H9 (cell line): ENCODE data around the gene GNA12. TPM values are rescaled to one million over a fixed set of nuclear protein-coding genes. Genes with fewer than 3 reads are reported as not detected.
A peak's percentile ranks its signal among the peaks of the same experiment; 100 is the strongest.

ENCODE experiments used
- DNase-seq: peaks from one replicate; pipeline ENCODE4 v3.0.0-alpha.2; 2017
- H2AFZ ChIP-seq: one replicate; pipeline ENCODE4 v1.6.1; 2013; ENCODE audit warnings: mild to moderate bottlenecking, low read length, control low read depth, moderate library complexity
- H2AK5ac ChIP-seq: 2 replicates; pipeline ENCODE4 v1.6.1; 2013; ENCODE audit warnings: low read length, control low read depth, mixed read lengths; ENCODE audit not compliant: insufficient read length
- H2BK120ac ChIP-seq: one replicate; pipeline ENCODE4 v1.6.1; 2013; ENCODE audit warnings: low read depth, mild to moderate bottlenecking, low read length, control low read depth, inconsistent platforms; ENCODE audit not compliant: poor library complexity, severe bottlenecking
- H2BK12ac ChIP-seq: 2 replicates; pipeline ENCODE4 v1.6.1; 2013; ENCODE audit warnings: low read length, control low read depth, mixed read lengths, low read depth; ENCODE audit not compliant: insufficient read length
- H2BK15ac ChIP-seq: 2 replicates; pipeline ENCODE4 v1.6.1; 2013; ENCODE audit warnings: low read depth, low read length, control low read depth
- H2BK20ac ChIP-seq: one replicate; pipeline ENCODE4 v1.6.1; 2013; ENCODE audit warnings: low read depth, mild to moderate bottlenecking, low read length, control low read depth, inconsistent platforms; ENCODE audit not compliant: poor library complexity, severe bottlenecking
- H2BK5ac ChIP-seq: 2 replicates; pipeline ENCODE4 v1.6.1; 2013; ENCODE audit warnings: low read length, control low read depth, mixed read lengths; ENCODE audit not compliant: insufficient read length
- H3K14ac ChIP-seq: 2 replicates; pipeline ENCODE4 v1.6.1; 2013; ENCODE audit warnings: low read length, control low read depth; ENCODE audit not compliant: insufficient read depth
- H3K18ac ChIP-seq: 2 replicates; pipeline ENCODE4 v1.6.1; 2013; ENCODE audit warnings: low read depth, mild to moderate bottlenecking, mixed read lengths, low read length, control low read depth; ENCODE audit not compliant: insufficient read length
- H3K23ac ChIP-seq: 2 replicates; pipeline ENCODE4 v1.6.1; 2013; ENCODE audit warnings: low read length, control low read depth, mixed read lengths, low read depth; ENCODE audit not compliant: insufficient read length
- H3K23me2 ChIP-seq: 2 replicates; pipeline ENCODE4 v1.6.1; 2013; ENCODE audit warnings: low read depth, mild to moderate bottlenecking, mixed read lengths, low read length, control low read depth; ENCODE audit not compliant: insufficient read length, poor library complexity, severe bottlenecking
- H3K27ac ChIP-seq: 2 replicates; pipeline ENCODE4 v1.5.1; 2013; ENCODE audit warnings: low read length, control low read depth, mixed read lengths, low read depth; ENCODE audit not compliant: insufficient read length
- H3K27me3 ChIP-seq: 2 replicates; pipeline ENCODE4 v1.6.1; 2013; ENCODE audit warnings: low read length, control low read depth, inconsistent platforms; ENCODE audit not compliant: insufficient read depth
- H3K4ac ChIP-seq: 2 replicates; pipeline ENCODE4 v1.6.1; 2013; ENCODE audit warnings: low read depth, mild to moderate bottlenecking, control low read depth, inconsistent platforms, low read length, moderate library complexity
- H3K4me1 ChIP-seq: 2 replicates; pipeline ENCODE4 v1.6.1; 2013; ENCODE audit warnings: low read length, control low read depth, inconsistent platforms; ENCODE audit not compliant: insufficient read depth
- H3K4me2 ChIP-seq: 2 replicates; pipeline ENCODE4 v1.6.1; 2013; ENCODE audit warnings: low read length, control low read depth, mixed read lengths; ENCODE audit not compliant: insufficient read length, insufficient read depth
- H3K56ac ChIP-seq: 2 replicates; pipeline ENCODE4 v1.6.1; 2013; ENCODE audit warnings: low read depth, mild to moderate bottlenecking, mixed read lengths, low read length, control low read depth; ENCODE audit not compliant: insufficient read length
- H3K79me1 ChIP-seq: 2 replicates; pipeline ENCODE4 v1.6.1; 2013; ENCODE audit warnings: low read depth, mild to moderate bottlenecking, moderate library complexity, low read length, control low read depth, inconsistent platforms; ENCODE audit not compliant: insufficient read depth, poor library complexity, severe bottlenecking
- H3K79me2 ChIP-seq: 2 replicates; pipeline ENCODE4 v1.6.1; 2013; ENCODE audit warnings: low read length, control low read depth, inconsistent platforms; ENCODE audit not compliant: insufficient read depth
- H3K9ac ChIP-seq: 2 replicates; pipeline ENCODE4 v1.6.1; 2013; ENCODE audit warnings: low read length, control low read depth, mixed read lengths; ENCODE audit not compliant: insufficient read length; ENCODE audit errors: extremely low read depth
- H3K9me3 ChIP-seq: one replicate; pipeline ENCODE4 v1.6.1; 2013; ENCODE audit warnings: low read depth, low read length, inconsistent platforms; ENCODE audit not compliant: control insufficient read depth
- H3T11ph ChIP-seq: one replicate; pipeline ENCODE4 v1.6.1; 2013; ENCODE audit warnings: mild to moderate bottlenecking, low read length, control low read depth, inconsistent platforms
- H4K20me1 ChIP-seq: one replicate; pipeline ENCODE4 v1.6.1; 2013; ENCODE audit not compliant: control insufficient read depth, insufficient read length, insufficient read depth
- H4K5ac ChIP-seq: 2 replicates; pipeline ENCODE4 v1.6.1; 2013; ENCODE audit warnings: low read depth, mild to moderate bottlenecking, mixed read lengths, low read length, control low read depth; ENCODE audit not compliant: insufficient read length
- H4K8ac ChIP-seq: replicated peaks from 2 replicates; pipeline ENCODE4 v1.6.1; 2013; ENCODE audit warnings: low read length, control low read depth, mixed read lengths, low read depth; ENCODE audit not compliant: insufficient read length
- H4K91ac ChIP-seq: 2 replicates; pipeline ENCODE4 v1.6.1; 2013; ENCODE audit warnings: low read depth, mild to moderate bottlenecking, moderate library complexity, mixed read lengths, low read length, control low read depth; ENCODE audit not compliant: insufficient read length
- H3K27ac Mint-ChIP-seq, 3 experiments: 2 replicates in 2 of 3; 3 replicates in 1 of 3; pipeline ENCODE4 v1.8.0; 2020 to 2021; ENCODE audit warnings: mixed read lengths in 3 of 3, mild to moderate bottlenecking in 1 of 3, moderate library complexity in 1 of 3
- H3K27me3 Mint-ChIP-seq: 2 replicates; pipeline ENCODE4 v1.8.0; 2021; ENCODE audit warnings: low read depth, mild to moderate bottlenecking, moderate library complexity, mixed read lengths
- H3K36me3 Mint-ChIP-seq, 3 experiments: 2 replicates in 2 of 3; 3 replicates in 1 of 3; pipeline ENCODE4 v1.8.0; 2020 to 2021; ENCODE audit warnings: low read depth in 3 of 3, mixed read lengths in 3 of 3; ENCODE audit not compliant: insufficient read depth in 1 of 3
- H3K4me1 Mint-ChIP-seq, 2 experiments: 2 replicates each; pipeline ENCODE4 v1.8.0; 2020; ENCODE audit warnings: mixed read lengths in 2 of 2
- H3K4me3 Mint-ChIP-seq, 2 experiments: 2 replicates in 1 of 2; 3 replicates in 1 of 2; pipeline ENCODE4 v1.8.0; 2020 to 2021; ENCODE audit warnings: mild to moderate bottlenecking in 2 of 2, mixed read lengths in 2 of 2, moderate library complexity in 1 of 2
- H3K9me3 Mint-ChIP-seq, 2 experiments: 2 replicates in 1 of 2; 3 replicates in 1 of 2; pipeline ENCODE4 v1.8.0; 2020; ENCODE audit warnings: mild to moderate bottlenecking in 2 of 2, mixed read lengths in 2 of 2, moderate library complexity in 1 of 2
- WGBS: extraction: QIAGEN DNeasy Blood & Tissue Kit; methylation state at CpG from one replicate; pipeline ENCODE4 v1.1.7; 2013; ENCODE audit warnings: missing lambda C conversion rate, low lambda C conversion rate, mixed read lengths; ENCODE audit not compliant: insufficient read length; ENCODE audit errors: extremely low coverage; 5-methylcytosine and 5-hydroxymethylcytosine counted together
- total RNA-seq: library from RNA; stranded (reverse); gene quantifications from 2 replicates; pipeline ENCODE4 v1.2.1, GENCODE V29; 2021
- TF ChIP-seq, protein P1 (sequence below): fragments of 200-600 bp; sonication (generic); conservative IDR thresholded peaks from 3 replicates; pipeline ENCODE4 v1.8.0; 2021; ENCODE audit warnings: antibody characterized with exemption, mild to moderate bottlenecking

Gene GNA12
- total RNA-seq, 1 experiment from 2014 or later = 60.2 TPM

DNA sequence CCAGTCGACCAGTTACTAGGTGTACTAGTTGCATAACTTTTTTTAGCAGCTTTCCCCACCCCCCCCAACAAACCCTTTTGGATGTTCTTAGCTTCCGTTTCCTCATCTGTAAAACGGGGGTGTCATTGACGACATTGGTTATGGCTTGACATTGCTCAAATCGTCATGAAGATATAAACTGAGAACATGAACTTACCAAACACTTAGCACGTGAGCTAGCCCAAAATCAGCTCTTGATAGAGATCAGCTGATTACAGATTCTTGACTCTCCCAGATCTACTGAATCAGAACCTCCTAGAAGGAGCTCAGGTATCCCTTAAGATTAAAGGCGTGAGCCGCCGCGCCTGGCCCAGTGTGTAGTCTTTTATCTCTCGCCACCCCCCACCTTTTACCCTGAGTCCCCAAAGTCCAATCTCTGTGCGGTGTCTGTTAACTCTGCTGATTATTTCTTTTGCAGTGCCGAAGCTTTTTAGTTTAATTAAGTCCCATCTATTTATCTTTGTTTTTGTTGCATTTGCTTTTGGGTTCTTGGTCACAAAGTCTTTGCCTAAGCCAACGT, 1.0 kb upstream of the GNA12 start:
- WGBS = no CpG with 5 or more reads among the region's 14 CpGs
- peaks cover 23% of the 10 kb centered on the region in 2 experiments for H3K4me1 Mint-ChIP-seq
- no peak overlapping the region for H3K9ac ChIP-seq

More for the DNA sequence above, 1.0 kb upstream of the GNA12 start:
- Histone ChIP-seq H3K56ac (no peak overlapping the region), H3K4me1 (peaks cover 2% of the 10 kb centered on the region; the same call in 1 of the 2 replicates), H3K9me3 (no peaks in the 10 kb centered on the region), H3K4me2 (peak overlapping the region; percentile 59), H4K8ac (no peak overlapping the region), H3K27me3 (no peaks in the 10 kb centered on the region), H3K79me1 (peaks cover 8% of the 10 kb centered on the region), H4K5ac (no peak overlapping the region), H3K27ac (peak overlapping the region; percentile 18), H3K4ac (no peak overlapping the region), H2BK120ac (no peak overlapping the region), H3K23me2 (peaks cover 4% of the 10 kb centered on the region), H2BK5ac (no peak overlapping the region), H2BK12ac (no peak overlapping the region), H3K14ac (no peak overlapping the region), H3K18ac (no peak overlapping the region), H4K20me1 (no peaks in the 10 kb centered on the region), H3K79me2 (peaks cover 25% of the 10 kb centered on the region), H4K91ac (no peak overlapping the region), H3T11ph (no peak overlapping the region), H2BK20ac (no peak overlapping the region), H2BK15ac (no peak overlapping the region), H3K23ac (no peak overlapping the region), H2AK5ac (no peak overlapping the region), H2AFZ (no peak overlapping the region)
- Mint-ChIP-seq H3K27ac (peak overlapping the region in 2 of 3 experiments; percentile 6 to 32; a peak in 3 of 7 replicates), H3K4me3 (peak overlapping the region; percentile 3 to 78; a peak in 3 of 5 replicates), H3K27me3 (no peaks in the 10 kb centered on the region), H3K9me3 (no peaks in the 10 kb centered on the region; a peak in 3 of 5 replicates), H3K36me3 (peaks cover 12 to 25% (median 25%) of the 10 kb centered on the region in 3 experiments)
- DNase-seq = no peak
- TF ChIP-seq, protein P1, sequence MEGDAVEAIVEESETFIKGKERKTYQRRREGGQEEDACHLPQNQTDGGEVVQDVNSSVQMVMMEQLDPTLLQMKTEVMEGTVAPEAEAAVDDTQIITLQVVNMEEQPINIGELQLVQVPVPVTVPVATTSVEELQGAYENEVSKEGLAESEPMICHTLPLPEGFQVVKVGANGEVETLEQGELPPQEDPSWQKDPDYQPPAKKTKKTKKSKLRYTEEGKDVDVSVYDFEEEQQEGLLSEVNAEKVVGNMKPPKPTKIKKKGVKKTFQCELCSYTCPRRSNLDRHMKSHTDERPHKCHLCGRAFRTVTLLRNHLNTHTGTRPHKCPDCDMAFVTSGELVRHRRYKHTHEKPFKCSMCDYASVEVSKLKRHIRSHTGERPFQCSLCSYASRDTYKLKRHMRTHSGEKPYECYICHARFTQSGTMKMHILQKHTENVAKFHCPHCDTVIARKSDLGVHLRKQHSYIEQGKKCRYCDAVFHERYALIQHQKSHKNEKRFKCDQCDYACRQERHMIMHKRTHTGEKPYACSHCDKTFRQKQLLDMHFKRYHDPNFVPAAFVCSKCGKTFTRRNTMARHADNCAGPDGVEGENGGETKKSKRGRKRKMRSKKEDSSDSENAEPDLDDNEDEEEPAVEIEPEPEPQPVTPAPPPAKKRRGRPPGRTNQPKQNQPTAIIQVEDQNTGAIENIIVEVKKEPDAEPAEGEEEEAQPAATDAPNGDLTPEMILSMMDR = no peak
